Measurements from ENCODE around the gene GRHPR.

The GRHPR gene

DNA sequence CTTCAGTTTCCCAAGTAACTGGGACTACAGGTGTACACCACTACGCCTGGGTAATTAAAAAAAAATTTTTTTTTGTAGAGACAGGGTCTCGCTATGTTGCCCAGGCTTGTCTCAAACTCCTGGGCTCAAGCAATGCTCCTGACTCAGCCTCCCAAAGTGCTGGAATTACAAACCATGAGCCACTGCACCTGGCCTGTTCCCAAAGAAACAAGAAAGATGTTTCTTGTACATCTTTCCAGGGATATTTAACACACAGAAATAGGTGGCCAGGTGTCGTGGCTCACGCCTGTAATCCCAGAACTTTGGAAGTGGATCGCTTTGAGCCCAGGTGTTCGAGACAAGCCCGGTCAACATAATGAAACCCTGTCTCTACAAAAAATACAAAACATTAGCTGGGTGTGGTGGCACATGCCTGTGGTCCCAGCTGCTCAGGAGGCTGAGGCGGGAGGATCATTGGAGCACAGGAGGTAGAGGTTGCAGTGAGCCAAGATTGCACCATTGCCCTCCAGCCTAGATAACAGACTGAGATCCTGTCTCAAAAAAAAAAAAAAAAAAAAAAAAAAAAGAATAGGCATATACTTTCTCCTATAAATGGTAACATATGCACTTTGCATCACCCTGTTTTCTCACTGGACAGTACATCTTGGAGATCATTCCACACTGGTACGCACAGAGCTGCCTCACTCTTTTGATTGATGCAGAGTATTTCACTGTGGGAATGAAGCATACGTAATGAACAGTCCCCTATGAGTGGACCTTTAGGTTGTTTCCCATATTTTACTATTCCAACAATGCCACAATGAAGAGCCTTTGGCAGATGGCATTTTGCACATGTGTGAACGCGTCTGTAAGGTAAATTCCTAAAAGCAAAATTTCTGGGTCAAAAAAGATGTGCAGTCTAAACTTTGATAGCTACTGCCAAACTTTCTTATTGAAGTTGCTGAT, 2.0 kb upstream of the GRHPR start:
- TF ChIP-seq, protein P1, sequence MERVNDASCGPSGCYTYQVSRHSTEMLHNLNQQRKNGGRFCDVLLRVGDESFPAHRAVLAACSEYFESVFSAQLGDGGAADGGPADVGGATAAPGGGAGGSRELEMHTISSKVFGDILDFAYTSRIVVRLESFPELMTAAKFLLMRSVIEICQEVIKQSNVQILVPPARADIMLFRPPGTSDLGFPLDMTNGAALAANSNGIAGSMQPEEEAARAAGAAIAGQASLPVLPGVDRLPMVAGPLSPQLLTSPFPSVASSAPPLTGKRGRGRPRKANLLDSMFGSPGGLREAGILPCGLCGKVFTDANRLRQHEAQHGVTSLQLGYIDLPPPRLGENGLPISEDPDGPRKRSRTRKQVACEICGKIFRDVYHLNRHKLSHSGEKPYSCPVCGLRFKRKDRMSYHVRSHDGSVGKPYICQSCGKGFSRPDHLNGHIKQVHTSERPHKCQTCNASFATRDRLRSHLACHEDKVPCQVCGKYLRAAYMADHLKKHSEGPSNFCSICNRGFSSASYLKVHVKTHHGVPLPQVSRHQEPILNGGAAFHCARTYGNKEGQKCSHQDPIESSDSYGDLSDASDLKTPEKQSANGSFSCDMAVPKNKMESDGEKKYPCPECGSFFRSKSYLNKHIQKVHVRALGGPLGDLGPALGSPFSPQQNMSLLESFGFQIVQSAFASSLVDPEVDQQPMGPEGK (CRISPR knock-in tag; IDR thresholded peaks at IDR 0.05; ENCODE audit: borderline replicate concordance) = no peak
- ATAC-seq = no peak

DNA sequence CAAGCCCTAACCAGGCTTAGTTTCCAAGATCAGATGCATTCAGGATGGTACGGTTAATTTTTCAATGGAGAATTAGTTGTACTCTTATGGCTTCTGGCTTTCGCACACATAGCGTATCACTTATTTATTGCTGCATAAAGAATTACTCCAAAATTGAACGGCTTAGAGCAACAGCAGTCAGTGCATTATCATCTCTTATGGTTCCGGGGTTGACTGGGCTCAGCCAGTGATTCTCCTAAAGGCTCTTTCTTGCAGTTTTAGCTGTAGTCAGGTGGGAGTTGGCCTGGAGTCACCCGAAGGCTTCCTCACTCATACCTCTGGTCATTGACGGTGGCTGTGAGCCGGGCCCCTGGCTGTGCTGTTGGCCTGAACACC, 595 bp upstream of the GRHPR start:
- no peak for TF ChIP-seq TCF4 (CRISPR knock-in tag; IDR thresholded peaks at IDR 0.05; ENCODE audit: borderline replicate concordance)
- no peak for TF ChIP-seq ARNTL (CRISPR knock-in tag; IDR thresholded peaks at IDR 0.05; ENCODE audit: borderline replicate concordance, low read depth)
- TF ChIP-seq TOX (CRISPR knock-in tag; IDR thresholded peaks at IDR 0.05; ENCODE audit: borderline replicate concordance) = no peak
- peak; percentile 41; the same call in 2 of the 3 replicates for ATAC-seq

DNA sequence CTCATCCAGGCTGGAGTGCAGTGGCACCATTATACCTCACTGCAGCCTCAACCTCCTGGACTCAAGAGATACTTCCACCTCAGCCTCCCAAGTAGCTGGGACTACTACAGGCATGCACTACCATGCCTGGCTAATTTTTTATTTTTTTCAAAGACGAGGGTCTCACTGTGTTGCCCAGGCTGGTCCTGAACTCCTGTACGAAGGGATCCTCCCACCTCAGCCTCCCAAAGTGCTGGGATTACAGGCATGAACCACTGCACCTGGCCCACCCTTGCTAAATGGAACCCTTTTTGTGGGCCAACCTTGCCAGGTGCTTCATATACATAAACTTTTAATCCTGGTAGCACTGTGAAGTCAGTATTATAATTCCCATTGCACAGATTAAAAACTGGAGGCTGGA, 1.0 kb downstream of the GRHPR start:
- TF ChIP-seq ISL1 (CRISPR knock-in tag; IDR thresholded peaks at IDR 0.05) (no peak), ZNF70 (CRISPR knock-in tag; IDR thresholded peaks at IDR 0.05) (no peak), ZNF565 (CRISPR knock-in tag; conservative IDR thresholded peaks at IDR 0.05; ENCODE audit: low read depth) (no peak), ZNF8 (CRISPR knock-in tag; IDR thresholded peaks at IDR 0.05) (no peak), TCF4 (CRISPR knock-in tag; IDR thresholded peaks at IDR 0.05; ENCODE audit: borderline replicate concordance) (no peak), RARB (CRISPR knock-in tag; IDR thresholded peaks at IDR 0.05) (no peak), TOX (CRISPR knock-in tag; IDR thresholded peaks at IDR 0.05; ENCODE audit: borderline replicate concordance) (no peak)
- ATAC-seq = no peak

DNA sequence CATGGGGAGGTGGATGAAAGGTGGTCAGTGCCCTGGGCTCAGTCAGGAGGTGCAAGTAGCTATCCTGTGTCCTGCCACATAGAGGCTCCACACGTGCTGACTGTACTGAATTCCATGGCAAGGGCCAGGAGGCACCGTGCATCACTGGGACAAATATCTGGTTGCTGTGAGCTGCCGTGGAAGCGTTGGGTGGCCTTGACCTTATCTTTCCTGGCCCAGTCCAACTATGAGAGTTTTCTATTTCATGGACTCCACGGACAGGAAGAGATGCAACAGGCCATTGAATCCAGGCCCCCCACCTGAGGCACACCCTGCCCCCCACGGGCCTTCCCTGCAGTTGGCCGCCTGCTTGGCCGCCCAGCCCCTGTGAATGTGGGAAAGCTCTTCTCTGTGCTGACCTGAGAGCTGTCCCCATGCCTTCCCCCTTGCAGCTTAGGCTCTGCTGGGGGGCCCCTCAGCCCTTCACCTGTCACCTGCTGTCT, 1.7 kb downstream of the GRHPR start:
- ATAC-seq = no peak
- no peak for TF ChIP-seq ARNTL (CRISPR knock-in tag; IDR thresholded peaks at IDR 0.05; ENCODE audit: borderline replicate concordance, low read depth)

DNA sequence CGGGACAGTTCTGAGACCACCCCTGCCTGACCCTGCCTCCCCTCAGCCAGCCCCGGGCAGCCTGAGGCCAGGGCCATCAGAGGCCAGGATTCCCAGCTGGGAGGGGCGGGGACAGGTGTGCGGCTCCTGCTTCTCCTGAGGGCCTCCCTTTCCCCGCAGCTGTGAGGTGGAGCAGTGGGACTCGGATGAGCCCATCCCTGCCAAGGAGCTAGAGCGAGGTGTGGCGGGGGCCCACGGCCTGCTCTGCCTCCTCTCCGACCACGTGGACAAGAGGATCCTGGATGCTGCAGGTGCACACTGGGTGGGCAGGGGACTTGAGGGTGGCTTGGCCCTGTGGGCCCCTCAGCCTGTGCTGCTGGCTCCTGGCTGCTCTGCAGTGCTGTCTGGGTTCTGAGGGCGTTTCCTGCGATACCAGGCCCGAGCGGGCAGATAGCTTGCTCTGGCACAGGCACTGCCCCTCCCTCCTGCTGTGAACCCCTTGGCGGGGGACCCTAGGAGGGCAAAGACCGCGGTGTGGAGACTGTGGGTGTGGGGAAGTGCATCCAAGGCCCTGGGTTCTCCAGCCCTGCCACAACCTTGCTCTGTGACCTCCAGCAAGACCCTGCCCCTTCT, 2.3 kb downstream of the GRHPR start:
- TF ChIP-seq ESRRG (CRISPR knock-in tag; IDR thresholded peaks at IDR 0.05) = no peak
- no peak for TF ChIP-seq GLIS3 (CRISPR knock-in tag; IDR thresholded peaks at IDR 0.05)
- TF ChIP-seq BACH2 (CRISPR knock-in tag; IDR thresholded peaks at IDR 0.05; ENCODE audit: borderline replicate concordance) = no peak
- no peak for TF ChIP-seq ZFP3 (CRISPR knock-in tag; IDR thresholded peaks at IDR 0.05)
- TF ChIP-seq, protein P2, sequence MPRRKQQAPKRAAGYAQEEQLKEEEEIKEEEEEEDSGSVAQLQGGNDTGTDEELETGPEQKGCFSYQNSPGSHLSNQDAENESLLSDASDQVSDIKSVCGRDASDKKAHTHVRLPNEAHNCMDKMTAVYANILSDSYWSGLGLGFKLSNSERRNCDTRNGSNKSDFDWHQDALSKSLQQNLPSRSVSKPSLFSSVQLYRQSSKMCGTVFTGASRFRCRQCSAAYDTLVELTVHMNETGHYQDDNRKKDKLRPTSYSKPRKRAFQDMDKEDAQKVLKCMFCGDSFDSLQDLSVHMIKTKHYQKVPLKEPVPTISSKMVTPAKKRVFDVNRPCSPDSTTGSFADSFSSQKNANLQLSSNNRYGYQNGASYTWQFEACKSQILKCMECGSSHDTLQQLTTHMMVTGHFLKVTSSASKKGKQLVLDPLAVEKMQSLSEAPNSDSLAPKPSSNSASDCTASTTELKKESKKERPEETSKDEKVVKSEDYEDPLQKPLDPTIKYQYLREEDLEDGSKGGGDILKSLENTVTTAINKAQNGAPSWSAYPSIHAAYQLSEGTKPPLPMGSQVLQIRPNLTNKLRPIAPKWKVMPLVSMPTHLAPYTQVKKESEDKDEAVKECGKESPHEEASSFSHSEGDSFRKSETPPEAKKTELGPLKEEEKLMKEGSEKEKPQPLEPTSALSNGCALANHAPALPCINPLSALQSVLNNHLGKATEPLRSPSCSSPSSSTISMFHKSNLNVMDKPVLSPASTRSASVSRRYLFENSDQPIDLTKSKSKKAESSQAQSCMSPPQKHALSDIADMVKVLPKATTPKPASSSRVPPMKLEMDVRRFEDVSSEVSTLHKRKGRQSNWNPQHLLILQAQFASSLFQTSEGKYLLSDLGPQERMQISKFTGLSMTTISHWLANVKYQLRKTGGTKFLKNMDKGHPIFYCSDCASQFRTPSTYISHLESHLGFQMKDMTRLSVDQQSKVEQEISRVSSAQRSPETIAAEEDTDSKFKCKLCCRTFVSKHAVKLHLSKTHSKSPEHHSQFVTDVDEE (CRISPR knock-in tag; IDR thresholded peaks at IDR 0.05) = no peak
- TF ChIP-seq SNAI2 (CRISPR knock-in tag; IDR thresholded peaks at IDR 0.05) = no peak
- no peak for TF ChIP-seq ISL1 (CRISPR knock-in tag; IDR thresholded peaks at IDR 0.05)
- TF ChIP-seq RARB (CRISPR knock-in tag; IDR thresholded peaks at IDR 0.05) = no peak
- no peak for TF ChIP-seq ZFP30 (CRISPR knock-in tag; IDR thresholded peaks at IDR 0.05)
- TF ChIP-seq CSDC2 (CRISPR knock-in tag; IDR thresholded peaks at IDR 0.05) = no peak
- no peak for TF ChIP-seq ZNF8 (CRISPR knock-in tag; IDR thresholded peaks at IDR 0.05)
- no peak for TF ChIP-seq OSR1 (CRISPR knock-in tag; IDR thresholded peaks at IDR 0.05)
- TF ChIP-seq, protein P3, sequence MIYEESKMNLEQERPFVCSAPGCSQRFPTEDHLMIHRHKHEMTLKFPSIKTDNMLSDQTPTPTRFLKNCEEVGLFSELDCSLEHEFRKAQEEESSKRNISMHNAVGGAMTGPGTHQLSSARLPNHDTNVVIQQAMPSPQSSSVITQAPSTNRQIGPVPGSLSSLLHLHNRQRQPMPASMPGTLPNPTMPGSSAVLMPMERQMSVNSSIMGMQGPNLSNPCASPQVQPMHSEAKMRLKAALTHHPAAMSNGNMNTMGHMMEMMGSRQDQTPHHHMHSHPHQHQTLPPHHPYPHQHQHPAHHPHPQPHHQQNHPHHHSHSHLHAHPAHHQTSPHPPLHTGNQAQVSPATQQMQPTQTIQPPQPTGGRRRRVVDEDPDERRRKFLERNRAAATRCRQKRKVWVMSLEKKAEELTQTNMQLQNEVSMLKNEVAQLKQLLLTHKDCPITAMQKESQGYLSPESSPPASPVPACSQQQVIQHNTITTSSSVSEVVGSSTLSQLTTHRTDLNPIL (CRISPR knock-in tag; IDR thresholded peaks at IDR 0.05; ENCODE audit: low read depth) = no peak
- TF ChIP-seq, protein P4, sequence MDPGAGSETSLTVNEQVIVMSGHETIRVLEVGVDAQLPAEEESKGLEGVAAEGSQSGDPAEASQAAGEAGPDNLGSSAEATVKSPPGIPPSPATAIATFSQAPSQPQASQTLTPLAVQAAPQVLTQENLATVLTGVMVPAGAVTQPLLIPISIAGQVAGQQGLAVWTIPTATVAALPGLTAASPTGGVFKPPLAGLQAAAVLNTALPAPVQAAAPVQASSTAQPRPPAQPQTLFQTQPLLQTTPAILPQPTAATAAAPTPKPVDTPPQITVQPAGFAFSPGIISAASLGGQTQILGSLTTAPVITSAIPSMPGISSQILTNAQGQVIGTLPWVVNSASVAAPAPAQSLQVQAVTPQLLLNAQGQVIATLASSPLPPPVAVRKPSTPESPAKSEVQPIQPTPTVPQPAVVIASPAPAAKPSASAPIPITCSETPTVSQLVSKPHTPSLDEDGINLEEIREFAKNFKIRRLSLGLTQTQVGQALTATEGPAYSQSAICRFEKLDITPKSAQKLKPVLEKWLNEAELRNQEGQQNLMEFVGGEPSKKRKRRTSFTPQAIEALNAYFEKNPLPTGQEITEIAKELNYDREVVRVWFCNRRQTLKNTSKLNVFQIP (CRISPR knock-in tag; IDR thresholded peaks at IDR 0.05; ENCODE audit: borderline replicate concordance, low read depth) = no peak
- TF ChIP-seq ARNTL (CRISPR knock-in tag; IDR thresholded peaks at IDR 0.05; ENCODE audit: borderline replicate concordance, low read depth) = no peak
- TF ChIP-seq PPARA (CRISPR knock-in tag; IDR thresholded peaks at IDR 0.05; ENCODE audit: borderline replicate concordance) = no peak

More for the DNA sequence above, 2.3 kb downstream of the GRHPR start:
- no peak for ATAC-seq
